Thymus (tissue), 11 donors: ENCODE measurements around the gene TRPT1. TPM values are rescaled to one million over a fixed set of nuclear protein-coding genes. Genes with fewer than 3 reads are reported as not detected.
A peak's percentile ranks its signal among the peaks of the same experiment; 100 is the strongest.

Experiments
- DNase-seq, 9 donors: peaks; one replicate each; pipeline ENCODE4 v3.0.0-alpha.2; 2013; ENCODE audit warnings: low spot score in 9 of 9, low read depth in 6 of 9, missing footprints in 1 of 9
- H3K27ac ChIP-seq, 2 donors: one replicate each; pipeline ENCODE4 v1.5.1; 2013; ENCODE audit warnings: control low read depth in 1 of 2, low read depth in 1 of 2, low read length in 1 of 2, mild to moderate bottlenecking in 1 of 2, moderate library complexity in 1 of 2
- H3K27me3 ChIP-seq, 2 donors: one replicate each; pipeline ENCODE4 v1.5.1; 2013; ENCODE audit warnings: low read length in 1 of 2; ENCODE audit not compliant: control insufficient read depth in 2 of 2, insufficient read depth in 1 of 2
- H3K36me3 ChIP-seq, 2 donors: one replicate each; pipeline ENCODE4 v1.5.1; 2013; ENCODE audit warnings: low read length in 1 of 2, mild to moderate bottlenecking in 1 of 2, moderate library complexity in 1 of 2; ENCODE audit not compliant: control insufficient read depth in 2 of 2, insufficient read depth in 2 of 2
- H3K4me1 ChIP-seq, 2 donors: one replicate each; pipeline ENCODE4 v1.5.1; 2013; ENCODE audit warnings: low read length in 2 of 2; ENCODE audit not compliant: control insufficient read depth in 2 of 2, insufficient read depth in 2 of 2
- H3K4me3 ChIP-seq, 2 donors: one replicate each; pipeline ENCODE4 v1.5.1; 2013; ENCODE audit warnings: low read length in 2 of 2, control low read depth in 1 of 2, mild to moderate bottlenecking in 1 of 2
- H3K9me3 ChIP-seq, 2 donors: one replicate each; pipeline ENCODE4 v1.5.1; 2013; ENCODE audit warnings: low read length in 1 of 2, mild to moderate bottlenecking in 1 of 2; ENCODE audit not compliant: control insufficient read depth in 2 of 2, insufficient read depth in 1 of 2
- WGBS: extraction: QIAGEN DNeasy Blood & Tissue Kit; methylation state at CpG from one replicate; pipeline ENCODE4 v1.1.7; 2013; 5-methylcytosine and 5-hydroxymethylcytosine counted together
- polyA plus RNA-seq: library from polyadenylated mRNA; stranded (reverse); fragments of 200-250 nt; gene quantifications from one replicate; pipeline ENCODE4 v1.2.3, GENCODE V29; 2013
- total RNA-seq: library from RNA; stranded (reverse); fragments of 120-200 nt; gene quantifications from one replicate; pipeline ENCODE4 v1.2.4, GENCODE V29; 2013
- donor health status: healthy.

Gene TRPT1
- total and polyA plus RNA-seq, 2 donors, result 45.1 to 66.7 TPM

DNA sequence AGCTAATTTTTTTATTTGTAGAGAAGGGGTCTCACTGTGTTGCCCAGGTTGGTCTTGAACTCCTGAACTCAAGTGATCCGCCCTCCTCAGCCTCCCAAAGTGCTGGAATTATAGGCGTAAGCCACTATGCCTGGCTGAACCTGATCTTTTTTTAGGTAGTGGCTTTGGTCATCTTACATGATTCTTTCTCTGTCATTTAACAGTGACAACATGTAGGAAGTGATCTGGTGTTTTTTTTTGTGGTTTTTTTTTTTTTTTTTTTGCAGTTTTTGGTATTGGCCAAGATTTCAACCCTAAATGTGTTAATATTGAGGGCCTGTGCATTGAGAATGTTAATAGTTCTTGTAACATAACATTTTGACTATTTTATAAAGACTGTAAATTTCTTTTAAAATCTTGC is 27.5 kb downstream of the TRPT1 start:
- Histone ChIP-seq H3K27ac (no peak overlapping the region), H3K36me3 (peaks cover 88 to 94% of the 10 kb centered on the region in 2 donors)
- WGBS, result 100% methylated on average over 2 of the region's 2 CpGs

DNA sequence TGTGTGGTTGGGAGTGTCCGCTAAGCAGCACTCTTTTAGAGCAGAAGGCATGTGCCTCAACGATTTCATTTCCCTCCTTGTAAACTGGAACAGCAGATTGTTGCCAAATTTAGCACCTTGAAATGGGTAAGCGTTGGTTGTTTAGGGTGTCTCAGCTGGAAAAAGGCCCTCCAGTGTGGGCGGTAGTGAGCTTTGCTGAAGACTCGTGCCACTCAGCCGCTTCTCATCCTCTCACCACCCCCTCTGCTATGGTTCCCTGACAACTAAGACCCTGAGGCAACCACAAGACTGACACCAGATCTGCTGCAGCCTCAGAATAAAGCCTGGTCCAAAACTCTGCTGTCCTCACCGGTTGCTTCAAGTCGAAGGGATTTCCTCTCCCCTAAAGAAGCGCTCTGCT is 29.4 kb downstream of the TRPT1 start:
- no peak overlapping the region for H3K27ac ChIP-seq
- H3K4me1 ChIP-seq, result no peaks in the 10 kb centered on the region
- H3K27me3 ChIP-seq, result no peaks in the 10 kb centered on the region
- no peak overlapping the region for H3K4me3 ChIP-seq
- DNase-seq, result no peak
- H3K36me3 ChIP-seq, result peaks cover 87 to 92% of the 10 kb centered on the region in 2 donors
- H3K9me3 ChIP-seq, result no peaks in the 10 kb centered on the region
- WGBS, result 93% methylated on average over 9 of the region's 9 CpGs

More for the DNA sequence above, 27.5 kb downstream of the TRPT1 start:
- Histone ChIP-seq H3K27me3 (no peaks in the 10 kb centered on the region), H3K4me3 (no peak overlapping the region), H3K4me1 (peaks cover 0 to 1% of the 10 kb centered on the region in 2 donors), H3K9me3 (no peaks in the 10 kb centered on the region)
- DNase-seq, result no peak

DNA sequence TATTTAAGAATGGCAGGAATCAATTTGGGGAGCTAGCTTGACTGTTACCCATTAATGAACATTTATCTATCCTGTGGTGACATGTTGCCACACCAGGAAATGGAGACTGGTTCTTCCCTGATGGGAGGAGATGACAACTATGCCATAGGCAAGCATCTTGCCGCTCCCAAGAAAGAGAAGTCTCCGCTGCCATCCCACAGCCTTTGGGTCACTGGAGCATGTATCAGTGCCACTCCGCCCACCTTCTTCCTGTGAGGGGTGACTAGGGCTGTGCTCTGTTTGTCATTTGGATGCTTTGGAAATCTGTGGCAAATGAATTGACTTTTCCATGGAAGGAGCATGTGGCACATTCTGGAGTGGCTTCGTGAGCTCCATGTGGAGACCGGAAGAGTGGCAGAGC is 33.6 kb downstream of the TRPT1 start:
- Histone ChIP-seq H3K36me3 (peaks cover 54 to 59% of the 10 kb centered on the region in 2 donors), H3K27ac (no peak overlapping the region), H3K27me3 (no peaks in the 10 kb centered on the region), H3K4me3 (no peak overlapping the region), H3K4me1 (peaks cover 5 to 16% of the 10 kb centered on the region in 2 donors), H3K9me3 (no peaks in the 10 kb centered on the region)
- no peak for DNase-seq
- 99% methylated on average over 5 of the region's 5 CpGs for WGBS

- peaks cover 11 to 33% of the 10 kb centered on the region in 2 donors for H3K4me1 ChIP-seq
- H3K27me3 ChIP-seq, result no peaks in the 10 kb centered on the region
- 2% methylated on average over 48 of the region's 48 CpGs for WGBS
- no peak overlapping the region for H3K4me3 ChIP-seq
- DNase-seq, result peak in 3 of 9 donors; percentile 34 to 59 (median 38)
- peak overlapping the region in 1 of 2 donors; percentile 46 for H3K27ac ChIP-seq
- H3K36me3 ChIP-seq, result peaks cover under 1 to 4% of the 10 kb centered on the region in 2 donors
- no peaks in the 10 kb centered on the region for H3K9me3 ChIP-seq
Measured at GRCh38 chr11:64186492-64187165, 39.4 kb downstream of the TRPT1 start.

DNA sequence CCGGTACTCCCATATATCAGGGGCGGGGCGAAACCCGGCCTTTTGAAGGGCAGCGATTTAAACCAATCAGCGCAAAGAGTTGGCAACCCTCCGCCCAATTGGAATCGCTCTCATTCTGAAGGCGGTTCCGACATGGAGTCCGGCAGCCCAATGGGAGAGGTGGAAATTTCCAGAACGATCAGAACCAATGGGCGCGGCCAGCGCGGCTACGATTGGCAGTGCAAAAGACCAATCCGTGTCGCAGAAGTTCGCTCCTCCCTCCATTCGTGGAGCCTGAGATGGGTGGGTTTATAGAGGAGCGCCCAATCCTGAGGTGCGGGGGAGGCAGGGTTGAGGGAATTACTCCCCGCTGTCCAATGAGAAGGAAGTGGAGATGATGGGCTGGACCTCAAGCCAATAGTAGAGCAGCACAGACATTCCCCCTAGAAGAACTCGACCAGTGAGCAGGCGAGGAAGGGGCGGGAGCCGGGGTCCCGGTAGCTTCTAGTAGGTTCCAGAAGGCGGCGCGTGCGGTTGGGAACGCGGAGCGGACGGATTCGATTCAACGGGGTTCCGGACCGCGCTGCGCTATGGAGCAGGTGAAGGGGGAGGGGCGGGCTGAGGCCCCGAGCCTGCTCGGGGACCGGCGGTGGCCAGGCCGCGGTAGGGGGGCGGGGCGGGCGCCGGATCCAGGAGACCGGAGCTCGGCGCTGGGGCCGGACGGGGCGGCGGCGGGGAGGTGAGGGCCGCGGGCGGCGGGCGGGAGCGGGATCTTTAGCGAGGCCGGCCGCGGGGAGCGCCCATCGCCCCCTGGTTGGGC is 40.1 kb downstream of the TRPT1 start, which contains the start of gene STIP1:
STIP1 (plus strand) TSS at position 479 of the 799 bp plus-strand sequence; CDS start at position 570, 91 bp downstream.
- H3K27ac ChIP-seq, result peak within 1 kb of the TSS; percentile 83 to 95
- peaks cover 14 to 40% of the 10 kb centered on the region in 2 donors for H3K4me1 ChIP-seq
- no peaks in the 10 kb centered on the region for H3K27me3 ChIP-seq
- peak; percentile 97 to 100 (median 99) for DNase-seq
- under 1% methylated on average over 73 of the region's 74 CpGs for WGBS
- peak within 1 kb of the TSS; percentile 74 to 90 for H3K4me3 ChIP-seq
- H3K36me3 ChIP-seq, result peaks cover 0 to 2% of the 10 kb centered on the region in 2 donors
- no peaks in the 10 kb centered on the region for H3K9me3 ChIP-seq

- no peaks in the 10 kb centered on the region for H3K27me3 ChIP-seq
- H3K27ac ChIP-seq, result peak overlapping the region; percentile 83 to 95
- H3K4me1 ChIP-seq, result peaks cover 14 to 42% of the 10 kb centered on the region in 2 donors
- peak in 1 of 9 donors; percentile 53 for DNase-seq
- H3K36me3 ChIP-seq, result no peaks in the 10 kb centered on the region
- H3K9me3 ChIP-seq, result no peaks in the 10 kb centered on the region
- WGBS, result under 1% methylated on average over 52 of the region's 52 CpGs
- peak overlapping the region; percentile 74 to 90 for H3K4me3 ChIP-seq
Measured at GRCh38 chr11:64185175-64185692, 40.8 kb downstream of the TRPT1 start.

DNA sequence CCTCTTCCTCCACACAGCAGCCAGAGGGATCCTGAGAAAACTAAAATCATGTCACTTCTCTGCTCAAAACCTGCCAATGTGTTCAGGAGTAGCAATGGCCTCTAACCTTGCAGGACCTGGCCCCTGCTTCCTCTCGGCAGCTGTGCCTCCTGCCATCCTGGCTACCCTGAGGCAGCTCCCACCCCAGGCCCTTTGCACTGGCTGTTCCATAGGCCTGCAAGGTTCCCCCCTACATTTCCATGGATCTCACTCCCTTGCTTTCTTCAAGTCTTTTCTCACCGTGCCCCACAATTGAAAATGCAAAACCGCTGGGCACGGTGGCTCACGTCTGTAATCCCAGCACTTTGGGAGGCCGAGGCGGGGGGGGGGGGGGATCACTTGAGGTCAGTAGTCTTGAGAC is 42.1 kb downstream of the TRPT1 start:
- DNase-seq, result no peak
- Histone ChIP-seq H3K27ac (no peak overlapping the region), H3K36me3 (peaks cover 0 to 3% of the 10 kb centered on the region in 2 donors), H3K27me3 (no peaks in the 10 kb centered on the region), H3K9me3 (no peaks in the 10 kb centered on the region), H3K4me1 (peaks cover 9 to 33% of the 10 kb centered on the region in 2 donors), H3K4me3 (no peak overlapping the region)
- 98% methylated on average over 7 of the region's 7 CpGs for WGBS

GRCh38 chr11:64181506-64182411 is 44.2 kb downstream of the TRPT1 start:
- peaks cover 0 to 3% of the 10 kb centered on the region in 2 donors for H3K36me3 ChIP-seq
- peak in 4 of 9 donors; percentile 24 to 77 (median 61) for DNase-seq
- peaks cover 7 to 34% of the 10 kb centered on the region in 2 donors for H3K4me1 ChIP-seq
- H3K27ac ChIP-seq, result peak overlapping the region; percentile 29 to 65
- H3K9me3 ChIP-seq, result peaks cover 0 to 1% of the 10 kb centered on the region in 2 donors
- H3K27me3 ChIP-seq, result no peaks in the 10 kb centered on the region
- peak overlapping the region in 1 of 2 donors; percentile 14 for H3K4me3 ChIP-seq
- 52% methylated on average over 17 of the region's 17 CpGs for WGBS
